ENCODE results near the gene FADS2.

- TF ChIP-seq CTCF (IDR thresholded peaks at IDR 0.05), result no peak
- TF ChIP-seq POLR2A (IDR thresholded peaks at IDR 0.05), result no peak
- TF ChIP-seq POLR2AphosphoS5 (IDR thresholded peaks at IDR 0.05), result no peak
- TF ChIP-seq EP300 (IDR thresholded peaks at IDR 0.05), result no peak
Measured at GRCh38 chr11:61850687-61851086, 22.6 kb downstream of the FADS2 start.
